Lower lobe of right lung (tissue), 2 donors: ENCODE data around the gene GPR32. TPM values are rescaled to one million over a fixed set of nuclear protein-coding genes. Genes with fewer than 3 reads are reported as not detected.
"Not testable (repeated sequence)": the region's sequence is repeated elsewhere in the genome, so short reads cannot be mapped to it uniquely, and the experiment has no call there.

Experiments
- ATAC-seq, 2 donors: fragments of 200-7000 bp; cut with Tn5 transposase; one replicate each; pipeline ENCODE4 v1.9.1; 2020 to 2022; ENCODE audit warnings: mild to moderate bottlenecking in 2 of 2, moderate library complexity in 2 of 2
- DNase-seq: peaks from one replicate; pipeline ENCODE4 v3.0.0-alpha.2; 2020
- H3K27ac ChIP-seq: fragments of 200-600 bp; one replicate; pipeline ENCODE4 v1.8.0; 2022
- H3K27me3 ChIP-seq: fragments of 200-600 bp; one replicate; pipeline ENCODE4 v1.8.0; 2022; ENCODE audit warnings: low read depth
- H3K36me3 ChIP-seq: fragments of 200-600 bp; one replicate; pipeline ENCODE4 v1.8.0; 2022; ENCODE audit warnings: mild to moderate bottlenecking
- H3K4me1 ChIP-seq: fragments of 200-600 bp; one replicate; pipeline ENCODE4 v1.8.0; 2022
- H3K4me3 ChIP-seq: fragments of 200-600 bp; one replicate; pipeline ENCODE4 v1.8.0; 2022; ENCODE audit warnings: mild to moderate bottlenecking
- H3K9me3 ChIP-seq: fragments of 200-600 bp; one replicate; pipeline ENCODE4 v1.8.0; 2022
- CTCF ChIP-seq: fragments of 200-600 bp; IDR thresholded peaks from one replicate; pipeline ENCODE4 v1.8.0; 2022; ENCODE audit warnings: antibody characterized with exemption, mild to moderate bottlenecking
- intact Hi-C: fragments of 100-400 bp; cut with DNase I; formaldehyde crosslinking; loops from one replicate; pipeline ENCODE4 v1.11.0; 2022
- total RNA-seq: library from RNA; stranded (reverse); fragmentation: NEBNext Ultra II Directional; extraction: Animal tissue kit (Norgen Biotek cat#: 25700); gene quantifications from one replicate; pipeline ENCODE4 v1.2.1, GENCODE V29; 2021
- donor health status: DM: no; HTN: yes; CAD: no; lungs with severe emphysema.

GPR32 gene
- total RNA-seq, 1 donor from 2014 or later = not detected

GRCh38 chr19:50741179-50741933 lies 28.9 kb upstream of the GPR32 start:
- Histone ChIP-seq H3K27me3 (peaks cover 26% of the 10 kb centered on the region), H3K9me3 (no peaks in the 10 kb centered on the region), H3K4me3 (no peak overlapping the region), H3K27ac (no peak overlapping the region), H3K4me1 (no peaks in the 10 kb centered on the region), H3K36me3 (no peaks in the 10 kb centered on the region)
- no peak for TF ChIP-seq CTCF
- ATAC-seq (no peak), DNase-seq (no peak)
- intact Hi-C loops = no loop called here

- H3K27me3 ChIP-seq = peaks cover 17% of the 10 kb centered on the region
- no peak for ATAC-seq
Measured at GRCh38 chr19:50743537-50743936, 26.7 kb upstream of the GPR32 start.

GRCh38 chr19:50745221-50745620 lies 25.0 kb upstream of the GPR32 start:
- DNase-seq (no peak), ATAC-seq (no peak)
- no peaks in the 10 kb centered on the region for H3K4me1 ChIP-seq
- H3K27ac ChIP-seq = no peak overlapping the region
- H3K4me3 ChIP-seq = no peak overlapping the region
- no peaks in the 10 kb centered on the region for H3K9me3 ChIP-seq
- intact Hi-C loops = no loop called here
- no peak for TF ChIP-seq CTCF
- peaks cover 10% of the 10 kb centered on the region for H3K27me3 ChIP-seq
- no peaks in the 10 kb centered on the region for H3K36me3 ChIP-seq

More at GRCh38 chr19:50743537-50743936, 26.7 kb upstream of the GPR32 start:
- Histone ChIP-seq H3K4me3 (no peak overlapping the region), H3K27ac (no peak overlapping the region), H3K36me3 (no peaks in the 10 kb centered on the region), H3K9me3 (no peaks in the 10 kb centered on the region), H3K4me1 (no peaks in the 10 kb centered on the region)
- no peak for TF ChIP-seq CTCF
- DNase-seq = no peak
- intact Hi-C loops = no loop called here

GRCh38 chr19:50747141-50747540 lies 23.1 kb upstream of the GPR32 start:
- H3K36me3 ChIP-seq, intact Hi-C loops, H3K4me1 ChIP-seq: not testable (repeated sequence)

GRCh38 chr19:50749490-50749889 lies 20.8 kb upstream of the GPR32 start:
- no peaks in the 10 kb centered on the region for H3K36me3 ChIP-seq
- H3K4me3 ChIP-seq = no peak overlapping the region
- H3K9me3 ChIP-seq = no peaks in the 10 kb centered on the region
- intact Hi-C loops = no loop called here
- H3K27me3 ChIP-seq = peaks cover 14% of the 10 kb centered on the region
- TF ChIP-seq CTCF = no peak
- ATAC-seq (no peak), DNase-seq (no peak)
- no peaks in the 10 kb centered on the region for H3K4me1 ChIP-seq
- H3K27ac ChIP-seq = no peak overlapping the region

More at GRCh38 chr19:50747141-50747540, 23.1 kb upstream of the GPR32 start:
- H3K9me3 ChIP-seq, DNase-seq, H3K27ac ChIP-seq, H3K27me3 ChIP-seq, H3K4me3 ChIP-seq, ATAC-seq: not testable (repeated sequence)

GRCh38 chr19:50750010-50750409 lies 20.3 kb upstream of the GPR32 start:
- no peaks in the 10 kb centered on the region for H3K9me3 ChIP-seq
- no peaks in the 10 kb centered on the region for H3K4me1 ChIP-seq
- no peak overlapping the region for H3K4me3 ChIP-seq
- no peaks in the 10 kb centered on the region for H3K36me3 ChIP-seq
- H3K27ac ChIP-seq = no peak overlapping the region
- ATAC-seq (no peak), DNase-seq (no peak)
- H3K27me3 ChIP-seq = peaks cover 16% of the 10 kb centered on the region
- TF ChIP-seq CTCF = no peak
- intact Hi-C loops = no loop called here
